K562 (cell line): Measurements from ENCODE around the gene ADK.

ENCODE experiments used
- GTF2F1 ChIP-seq: IDR thresholded peaks from 2 replicates; pipeline ENCODE4 v1.6.1; 2011; ENCODE audit warnings: low read depth, low read length, improper control_type of control experiment
- HNRNPUL1 ChIP-seq: fragments of 200-400 bp; formaldehyde crosslinking; IDR thresholded peaks from 2 replicates; pipeline ENCODE4 v1.6.1; 2017; ENCODE audit warnings: low read length
- KAT7 ChIP-seq: sonication (generic); formaldehyde crosslinking; IDR thresholded peaks from 2 replicates; pipeline ENCODE4 v1.8.0; 2022; ENCODE audit warnings: missing genetic modification reagents, mild to moderate bottlenecking, borderline replicate concordance
- MAFK ChIP-seq: IDR thresholded peaks from 2 replicates; pipeline ENCODE4 v1.6.1; 2011; ENCODE audit warnings: low read length, improper control_type of control experiment
- NCOA2 ChIP-seq, 2 experiments: fragments of 450-650 bp; IDR thresholded peaks; 2 replicates each; pipeline ENCODE4 v1.6.1; 2018; ENCODE audit warnings: mild to moderate bottlenecking in 2 of 2, moderate library complexity in 1 of 2; ENCODE audit not compliant: partially characterized antibody in 2 of 2
- NR2C1 ChIP-seq, 2 experiments: fragments of 450-650 bp; IDR thresholded peaks; 2 replicates each; pipeline ENCODE4 v1.6.1; 2017; ENCODE audit warnings: mild to moderate bottlenecking in 2 of 2, antibody characterized with exemption in 1 of 2, inconsistent platforms in 1 of 2, missing compliant biosample characterization in 1 of 2, missing genetic modification characterization in 1 of 2
- RAD21 ChIP-seq, 2 experiments: fragments of 250-450 bp in 1 of 2; fragments of 450-650 bp in 1 of 2; sonication (Bioruptor Pico) in 1 of 2; formaldehyde crosslinking in 1 of 2; IDR thresholded peaks in 1 of 2; conservative IDR thresholded peaks in 1 of 2; 2 replicates each; pipeline versions ENCODE4 v1.4.0 to v1.8.0; 2020 to 2022; ENCODE audit warnings: mild to moderate bottlenecking in 2 of 2, moderate library complexity in 1 of 2
- ZFP91 ChIP-seq: sonication (generic); formaldehyde crosslinking; IDR thresholded peaks from 2 replicates; pipeline ENCODE4 v1.8.0; 2022; ENCODE audit warnings: mild to moderate bottlenecking, missing genetic modification reagents
- TF ChIP-seq, protein P1 (sequence below), 3 experiments: IDR thresholded peaks in 2 of 3; conservative IDR thresholded peaks in 1 of 3; 2 replicates each; pipeline ENCODE4 v1.5.1; 2011 to 2012; ENCODE audit warnings: low read length in 3 of 3, mild to moderate bottlenecking in 3 of 3, control low read depth in 2 of 3, improper control_type of control experiment in 1 of 3, inconsistent platforms in 1 of 3, low read depth in 1 of 3, mixed read lengths in 1 of 3, moderate library complexity in 1 of 3; ENCODE audit not compliant: insufficient read depth in 2 of 3
- TF ChIP-seq, protein P2 (sequence below), 2 experiments: fragments of 450-650 bp; formaldehyde crosslinking in 1 of 2; IDR thresholded peaks; 2 replicates each; pipeline versions ENCODE4 v1.4.0 to v1.6.1; 2014 to 2020; ENCODE audit warnings: mild to moderate bottlenecking in 2 of 2, borderline replicate concordance in 1 of 2, low read depth in 1 of 2

GRCh38 chr10:74151879-74152722, 1.1 kb downstream of the ADK start:
- TF ChIP-seq NCOA2 (IDR thresholded peaks at IDR 0.05; ENCODE audit: partially characterized antibody in 2 of 2): no peak
- TF ChIP-seq, protein P1, sequence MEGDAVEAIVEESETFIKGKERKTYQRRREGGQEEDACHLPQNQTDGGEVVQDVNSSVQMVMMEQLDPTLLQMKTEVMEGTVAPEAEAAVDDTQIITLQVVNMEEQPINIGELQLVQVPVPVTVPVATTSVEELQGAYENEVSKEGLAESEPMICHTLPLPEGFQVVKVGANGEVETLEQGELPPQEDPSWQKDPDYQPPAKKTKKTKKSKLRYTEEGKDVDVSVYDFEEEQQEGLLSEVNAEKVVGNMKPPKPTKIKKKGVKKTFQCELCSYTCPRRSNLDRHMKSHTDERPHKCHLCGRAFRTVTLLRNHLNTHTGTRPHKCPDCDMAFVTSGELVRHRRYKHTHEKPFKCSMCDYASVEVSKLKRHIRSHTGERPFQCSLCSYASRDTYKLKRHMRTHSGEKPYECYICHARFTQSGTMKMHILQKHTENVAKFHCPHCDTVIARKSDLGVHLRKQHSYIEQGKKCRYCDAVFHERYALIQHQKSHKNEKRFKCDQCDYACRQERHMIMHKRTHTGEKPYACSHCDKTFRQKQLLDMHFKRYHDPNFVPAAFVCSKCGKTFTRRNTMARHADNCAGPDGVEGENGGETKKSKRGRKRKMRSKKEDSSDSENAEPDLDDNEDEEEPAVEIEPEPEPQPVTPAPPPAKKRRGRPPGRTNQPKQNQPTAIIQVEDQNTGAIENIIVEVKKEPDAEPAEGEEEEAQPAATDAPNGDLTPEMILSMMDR (IDR thresholded peaks at IDR 0.05 in 2 of 3, conservative IDR thresholded peaks at IDR 0.05 in 1 of 3; ENCODE audit: insufficient read depth in 2 of 3, low read depth in 1 of 3, low read length in 3 of 3): no peak
- TF ChIP-seq MAFK: no peak
- TF ChIP-seq, protein P2, sequence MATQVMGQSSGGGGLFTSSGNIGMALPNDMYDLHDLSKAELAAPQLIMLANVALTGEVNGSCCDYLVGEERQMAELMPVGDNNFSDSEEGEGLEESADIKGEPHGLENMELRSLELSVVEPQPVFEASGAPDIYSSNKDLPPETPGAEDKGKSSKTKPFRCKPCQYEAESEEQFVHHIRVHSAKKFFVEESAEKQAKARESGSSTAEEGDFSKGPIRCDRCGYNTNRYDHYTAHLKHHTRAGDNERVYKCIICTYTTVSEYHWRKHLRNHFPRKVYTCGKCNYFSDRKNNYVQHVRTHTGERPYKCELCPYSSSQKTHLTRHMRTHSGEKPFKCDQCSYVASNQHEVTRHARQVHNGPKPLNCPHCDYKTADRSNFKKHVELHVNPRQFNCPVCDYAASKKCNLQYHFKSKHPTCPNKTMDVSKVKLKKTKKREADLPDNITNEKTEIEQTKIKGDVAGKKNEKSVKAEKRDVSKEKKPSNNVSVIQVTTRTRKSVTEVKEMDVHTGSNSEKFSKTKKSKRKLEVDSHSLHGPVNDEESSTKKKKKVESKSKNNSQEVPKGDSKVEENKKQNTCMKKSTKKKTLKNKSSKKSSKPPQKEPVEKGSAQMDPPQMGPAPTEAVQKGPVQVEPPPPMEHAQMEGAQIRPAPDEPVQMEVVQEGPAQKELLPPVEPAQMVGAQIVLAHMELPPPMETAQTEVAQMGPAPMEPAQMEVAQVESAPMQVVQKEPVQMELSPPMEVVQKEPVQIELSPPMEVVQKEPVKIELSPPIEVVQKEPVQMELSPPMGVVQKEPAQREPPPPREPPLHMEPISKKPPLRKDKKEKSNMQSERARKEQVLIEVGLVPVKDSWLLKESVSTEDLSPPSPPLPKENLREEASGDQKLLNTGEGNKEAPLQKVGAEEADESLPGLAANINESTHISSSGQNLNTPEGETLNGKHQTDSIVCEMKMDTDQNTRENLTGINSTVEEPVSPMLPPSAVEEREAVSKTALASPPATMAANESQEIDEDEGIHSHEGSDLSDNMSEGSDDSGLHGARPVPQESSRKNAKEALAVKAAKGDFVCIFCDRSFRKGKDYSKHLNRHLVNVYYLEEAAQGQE (IDR thresholded peaks at IDR 0.05; ENCODE audit: borderline replicate concordance): no peak
- TF ChIP-seq, protein P2 (CRISPR knock-in tag; IDR thresholded peaks at IDR 0.05; ENCODE audit: low read depth): no peak
- TF ChIP-seq ZFP91 (CRISPR knock-in tag): no peak
- no peak for TF ChIP-seq GTF2F1
- no peak for TF ChIP-seq KAT7 (CRISPR knock-in tag)
- TF ChIP-seq HNRNPUL1: no peak
- TF ChIP-seq NR2C1 (IDR thresholded peaks at IDR 0.05): no peak
- TF ChIP-seq NR2C1 (tag; IDR thresholded peaks at IDR 0.05): no peak
- TF ChIP-seq RAD21 (CRISPR knock-in tag; conservative IDR thresholded peaks at IDR 0.05 in 1 of 2, IDR thresholded peaks at IDR 0.05 in 1 of 2): no peak
